H1 (cell line): Measurements from ENCODE around the gene ACP4. TPM values are rescaled to one million over a fixed set of nuclear protein-coding genes. Genes with fewer than 3 reads are reported as not detected.

ENCODE experiments used
- ATF2 ChIP-seq: IDR thresholded peaks from 2 replicates; pipeline ENCODE4 v1.6.1; 2012; ENCODE audit warnings: low read length, inconsistent platforms
- EP300 ChIP-seq, 2 experiments: IDR thresholded peaks; 1 replicate in 1 of 2; 2 replicates in 1 of 2; pipeline ENCODE4 v1.6.1; 2011 to 2012; ENCODE audit warnings: low read depth in 2 of 2, low read length in 2 of 2, mild to moderate bottlenecking in 2 of 2, borderline replicate concordance in 1 of 2, inconsistent platforms in 1 of 2, moderate library complexity in 1 of 2
- EZH2 ChIP-seq: fragments of 200-600 bp; sonication (generic); IDR thresholded peaks from 2 replicates; pipeline ENCODE4 v1.7.1; 2012; ENCODE audit warnings: low read depth, mild to moderate bottlenecking, moderate library complexity, low read length, inconsistent platforms; ENCODE audit not compliant: severe bottlenecking
- RBBP5 ChIP-seq: IDR thresholded peaks from 2 replicates; pipeline ENCODE4 v1.7.1; 2012; ENCODE audit warnings: low read depth, mild to moderate bottlenecking, inconsistent platforms, low read length, moderate library complexity, borderline replicate concordance
- TBP ChIP-seq: IDR thresholded peaks from 2 replicates; pipeline ENCODE4 v1.6.1; 2011; ENCODE audit warnings: low read depth, low read length, improper control_type of control experiment
- polyA plus RNA-seq, 7 experiments: library from polyadenylated mRNA; depleted of rRNA in 3 of 7; stranded (reverse) in 5 of 7; unstranded in 2 of 7; fragments of >200 nt in 5 of 7; fragments of 200-250 nt in 2 of 7; gene quantifications; 1 replicate in 5 of 7; 2 replicates in 1 of 7; 4 replicates in 1 of 7; pipeline versions ENCODE4 v1.2.1 to v1.2.3, GENCODE V29; 2011 to 2013; ENCODE audit warnings: missing spikeins in 2 of 7, mixed read lengths in 2 of 7
- total RNA-seq: library from RNA; stranded (reverse); fragmentation: NEBNext Ultra II Directional; extraction: Animal tissue kit (Norgen Biotek cat#: 25700); gene quantifications from 2 replicates; pipeline ENCODE4 v1.2.1, GENCODE V29; 2021
- TF ChIP-seq, protein P1 (sequence below), 3 experiments: IDR thresholded peaks; 1 replicate in 2 of 3; 2 replicates in 1 of 3; pipeline versions ENCODE4 v1.5.1 to v1.6.1; 2011; ENCODE audit warnings: low read length in 3 of 3, mild to moderate bottlenecking in 3 of 3, inconsistent platforms in 2 of 3, low read depth in 1 of 3, moderate library complexity in 1 of 3; ENCODE audit not compliant: insufficient read depth in 1 of 3; ENCODE audit errors: control extremely low read depth in 1 of 3

ACP4 gene
- total and polyA plus RNA-seq, 2 of the 8 experiments (the other 6 are each of a cell fraction or from before 2014, with no cell fraction given), result not detected

DNA sequence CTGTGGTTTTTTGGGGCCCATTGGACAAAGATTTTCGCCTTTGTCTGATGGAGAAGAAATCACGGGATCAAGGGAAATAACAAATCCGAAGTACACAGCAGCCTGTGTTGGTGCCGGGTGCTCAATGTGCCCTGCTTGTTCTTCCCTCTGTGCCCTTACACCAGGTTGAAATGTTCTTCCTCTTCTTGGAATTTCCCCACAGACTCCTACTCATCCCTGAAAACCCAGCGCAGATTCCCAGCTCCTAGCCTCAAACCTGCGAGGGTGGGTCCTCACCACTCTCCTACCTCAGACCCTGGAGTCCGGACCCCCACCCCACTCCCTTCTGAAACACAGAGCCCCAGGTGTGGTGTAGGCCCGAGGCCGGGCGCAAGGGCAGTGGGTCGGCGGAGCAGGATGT lies 4.9 kb upstream of the ACP4 start (continued):
- no peak for TF ChIP-seq EP300 (IDR thresholded peaks at IDR 0.05; ENCODE audit: borderline replicate concordance in 1 of 2, low read depth in 2 of 2, low read length in 2 of 2)
- TF ChIP-seq, protein P1, sequence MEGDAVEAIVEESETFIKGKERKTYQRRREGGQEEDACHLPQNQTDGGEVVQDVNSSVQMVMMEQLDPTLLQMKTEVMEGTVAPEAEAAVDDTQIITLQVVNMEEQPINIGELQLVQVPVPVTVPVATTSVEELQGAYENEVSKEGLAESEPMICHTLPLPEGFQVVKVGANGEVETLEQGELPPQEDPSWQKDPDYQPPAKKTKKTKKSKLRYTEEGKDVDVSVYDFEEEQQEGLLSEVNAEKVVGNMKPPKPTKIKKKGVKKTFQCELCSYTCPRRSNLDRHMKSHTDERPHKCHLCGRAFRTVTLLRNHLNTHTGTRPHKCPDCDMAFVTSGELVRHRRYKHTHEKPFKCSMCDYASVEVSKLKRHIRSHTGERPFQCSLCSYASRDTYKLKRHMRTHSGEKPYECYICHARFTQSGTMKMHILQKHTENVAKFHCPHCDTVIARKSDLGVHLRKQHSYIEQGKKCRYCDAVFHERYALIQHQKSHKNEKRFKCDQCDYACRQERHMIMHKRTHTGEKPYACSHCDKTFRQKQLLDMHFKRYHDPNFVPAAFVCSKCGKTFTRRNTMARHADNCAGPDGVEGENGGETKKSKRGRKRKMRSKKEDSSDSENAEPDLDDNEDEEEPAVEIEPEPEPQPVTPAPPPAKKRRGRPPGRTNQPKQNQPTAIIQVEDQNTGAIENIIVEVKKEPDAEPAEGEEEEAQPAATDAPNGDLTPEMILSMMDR (IDR thresholded peaks at IDR 0.05; ENCODE audit: control extremely low read depth in 1 of 3, insufficient read depth in 1 of 3, low read depth in 1 of 3, low read length in 3 of 3), result no peak
- no peak for TF ChIP-seq EZH2
- no peak for TF ChIP-seq TBP
- TF ChIP-seq RBBP5, result no peak
- TF ChIP-seq ATF2, result no peak
